Activated T-cell treated with anti-CD3 and anti-CD28 coated beads for 48 hours (primary cell): ENCODE data around the gene PPY.
"Not testable (repeated sequence)": the region's sequence is repeated elsewhere in the genome, so short reads cannot be mapped to it uniquely, and the experiment has no call there.

Source experiments
- DNase-seq: peaks from one replicate; pipeline ENCODE4 v3.0.0-alpha.2; 2020; ENCODE audit warnings: low read depth

The PPY gene

GRCh38 chr17:43932357-43932756 is 9.9 kb downstream of the PPY start:
- no peak for DNase-seq

GRCh38 chr17:43931062-43931571 is 11.2 kb downstream of the PPY start:
- no peak for DNase-seq

- DNase-seq = no peak
Measured at GRCh38 chr17:43928609-43929008, 13.7 kb downstream of the PPY start.

- DNase-seq = not testable (repeated sequence)
Measured at GRCh38 chr17:43927929-43928328, 14.3 kb downstream of the PPY start.

- no peak for DNase-seq
Measured at GRCh38 chr17:43927060-43927864, 15.0 kb downstream of the PPY start.

- no peak for DNase-seq
Measured at GRCh38 chr17:43924558-43924957, 17.7 kb downstream of the PPY start.

- DNase-seq = no peak
Measured at GRCh38 chr17:43920500-43921095, 21.7 kb downstream of the PPY start.

- no peak for DNase-seq
Measured at GRCh38 chr17:43918026-43918389, 24.3 kb downstream of the PPY start.

- DNase-seq = peak; percentile 46
Measured at GRCh38 chr17:43917348-43918025, 24.8 kb downstream of the PPY start.

GRCh38 chr17:43917016-43917347 is 25.3 kb downstream of the PPY start:
- no peak for DNase-seq

GRCh38 chr17:43916385-43916784 is 25.9 kb downstream of the PPY start:
- DNase-seq = no peak

GRCh38 chr17:43915559-43915958 is 26.7 kb downstream of the PPY start:
- DNase-seq = no peak

- no peak for DNase-seq
Measured at GRCh38 chr17:43914451-43914850, 27.8 kb downstream of the PPY start.

- DNase-seq = no peak
Measured at GRCh38 chr17:43913584-43913983, 28.7 kb downstream of the PPY start.

- DNase-seq = no peak
Measured at GRCh38 chr17:43912635-43913304, 29.5 kb downstream of the PPY start.

- no peak for DNase-seq
Measured at GRCh38 chr17:43911904-43912303, 30.4 kb downstream of the PPY start.

- no peak for DNase-seq
Measured at GRCh38 chr17:43909537-43910231, 32.6 kb downstream of the PPY start.

- peak; percentile 25 for DNase-seq
Measured at GRCh38 chr17:43907998-43908721, 34.1 kb downstream of the PPY start.

GRCh38 chr17:43907425-43907981 is 34.8 kb downstream of the PPY start, which contains the start of gene MPP2:
MPP2 (minus strand) TSS chr17:43907536; CDS start chr17:43904460, 3,076 bp downstream.
- DNase-seq = peak; percentile 41

- DNase-seq = no peak
Measured at GRCh38 chr17:43906951-43907424, 35.3 kb downstream of the PPY start.
